Neural cell (in vitro differentiated cells): ENCODE results near the gene CHP2.

Source experiments
- EP300 ChIP-seq: fragments of 450-650 bp; conservative IDR thresholded peaks from 2 replicates; pipeline ENCODE4 v1.6.1; 2014; ENCODE audit warnings: antibody characterized with exemption, mild to moderate bottlenecking, moderate library complexity; ENCODE audit not compliant: poor library complexity, severe bottlenecking
- EZH2 ChIP-seq: fragments of 200-600, 300-800 bp; shearing (Covaris generic), sonication (generic); IDR thresholded peaks from 2 replicates; pipeline ENCODE4 v1.6.1; 2014; ENCODE audit warnings: antibody characterized with exemption, low read length, borderline replicate concordance, mild to moderate bottlenecking; ENCODE audit not compliant: insufficient read depth, poor library complexity, severe bottlenecking
- MXI1 ChIP-seq: fragments of 450-650 bp; conservative IDR thresholded peaks from 2 replicates; pipeline ENCODE4 v1.6.1; 2014; ENCODE audit warnings: antibody characterized with exemption, mild to moderate bottlenecking; ENCODE audit not compliant: poor library complexity, severe bottlenecking
- POLR2AphosphoS5 ChIP-seq: IDR thresholded peaks from 2 replicates; pipeline ENCODE4 v1.6.1; 2012
- RAD21 ChIP-seq: fragments of 450-650 bp; conservative IDR thresholded peaks from 2 replicates; pipeline ENCODE4 v1.6.1; 2014; ENCODE audit warnings: antibody characterized with exemption, mild to moderate bottlenecking, moderate library complexity
- SMC3 ChIP-seq: fragments of 450-650 bp; conservative IDR thresholded peaks from 2 replicates; pipeline ENCODE4 v1.6.1; 2014; ENCODE audit warnings: antibody characterized with exemption, mild to moderate bottlenecking, moderate library complexity; ENCODE audit not compliant: poor library complexity
- TAF1 ChIP-seq: IDR thresholded peaks from 2 replicates; pipeline ENCODE4 v1.6.1; 2012; ENCODE audit warnings: low read depth
- TF ChIP-seq, protein P1 (sequence below): fragments of 450-650 bp; IDR thresholded peaks from 2 replicates; pipeline ENCODE4 v1.5.1; 2014; ENCODE audit warnings: antibody characterized with exemption, mild to moderate bottlenecking, moderate library complexity; ENCODE audit not compliant: poor library complexity, severe bottlenecking
- TF ChIP-seq, protein P2 (sequence below): IDR thresholded peaks from 2 replicates; pipeline ENCODE4 v1.6.1; 2012; ENCODE audit warnings: borderline replicate concordance

DNA sequence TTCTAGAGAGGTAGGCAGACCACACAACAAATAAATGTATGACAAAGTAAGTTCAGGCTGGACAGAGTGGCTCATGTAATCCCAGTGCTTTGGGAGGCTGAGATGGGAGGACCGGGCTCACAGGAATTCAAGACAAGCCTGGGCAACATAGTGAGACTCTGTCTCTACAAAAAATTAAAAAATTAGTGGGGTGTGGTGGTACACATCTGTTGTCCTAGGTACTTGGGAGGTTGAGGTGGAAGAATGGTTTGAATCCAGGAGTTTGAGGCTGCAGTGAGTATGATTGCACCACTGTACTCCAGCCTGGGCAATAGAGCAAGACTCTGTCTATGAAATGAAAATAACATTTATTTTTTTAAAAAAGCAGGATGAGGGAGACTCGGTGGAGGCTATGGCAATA, 18.5 kb downstream of the CHP2 start:
- TF ChIP-seq POLR2AphosphoS5 (no peak), EP300 (no peak), RAD21 (no peak), EZH2 (no peak), TAF1 (no peak), MXI1 (no peak), SMC3 (no peak)
- TF ChIP-seq, protein P1, sequence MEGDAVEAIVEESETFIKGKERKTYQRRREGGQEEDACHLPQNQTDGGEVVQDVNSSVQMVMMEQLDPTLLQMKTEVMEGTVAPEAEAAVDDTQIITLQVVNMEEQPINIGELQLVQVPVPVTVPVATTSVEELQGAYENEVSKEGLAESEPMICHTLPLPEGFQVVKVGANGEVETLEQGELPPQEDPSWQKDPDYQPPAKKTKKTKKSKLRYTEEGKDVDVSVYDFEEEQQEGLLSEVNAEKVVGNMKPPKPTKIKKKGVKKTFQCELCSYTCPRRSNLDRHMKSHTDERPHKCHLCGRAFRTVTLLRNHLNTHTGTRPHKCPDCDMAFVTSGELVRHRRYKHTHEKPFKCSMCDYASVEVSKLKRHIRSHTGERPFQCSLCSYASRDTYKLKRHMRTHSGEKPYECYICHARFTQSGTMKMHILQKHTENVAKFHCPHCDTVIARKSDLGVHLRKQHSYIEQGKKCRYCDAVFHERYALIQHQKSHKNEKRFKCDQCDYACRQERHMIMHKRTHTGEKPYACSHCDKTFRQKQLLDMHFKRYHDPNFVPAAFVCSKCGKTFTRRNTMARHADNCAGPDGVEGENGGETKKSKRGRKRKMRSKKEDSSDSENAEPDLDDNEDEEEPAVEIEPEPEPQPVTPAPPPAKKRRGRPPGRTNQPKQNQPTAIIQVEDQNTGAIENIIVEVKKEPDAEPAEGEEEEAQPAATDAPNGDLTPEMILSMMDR: no peak
- TF ChIP-seq, protein P2, sequence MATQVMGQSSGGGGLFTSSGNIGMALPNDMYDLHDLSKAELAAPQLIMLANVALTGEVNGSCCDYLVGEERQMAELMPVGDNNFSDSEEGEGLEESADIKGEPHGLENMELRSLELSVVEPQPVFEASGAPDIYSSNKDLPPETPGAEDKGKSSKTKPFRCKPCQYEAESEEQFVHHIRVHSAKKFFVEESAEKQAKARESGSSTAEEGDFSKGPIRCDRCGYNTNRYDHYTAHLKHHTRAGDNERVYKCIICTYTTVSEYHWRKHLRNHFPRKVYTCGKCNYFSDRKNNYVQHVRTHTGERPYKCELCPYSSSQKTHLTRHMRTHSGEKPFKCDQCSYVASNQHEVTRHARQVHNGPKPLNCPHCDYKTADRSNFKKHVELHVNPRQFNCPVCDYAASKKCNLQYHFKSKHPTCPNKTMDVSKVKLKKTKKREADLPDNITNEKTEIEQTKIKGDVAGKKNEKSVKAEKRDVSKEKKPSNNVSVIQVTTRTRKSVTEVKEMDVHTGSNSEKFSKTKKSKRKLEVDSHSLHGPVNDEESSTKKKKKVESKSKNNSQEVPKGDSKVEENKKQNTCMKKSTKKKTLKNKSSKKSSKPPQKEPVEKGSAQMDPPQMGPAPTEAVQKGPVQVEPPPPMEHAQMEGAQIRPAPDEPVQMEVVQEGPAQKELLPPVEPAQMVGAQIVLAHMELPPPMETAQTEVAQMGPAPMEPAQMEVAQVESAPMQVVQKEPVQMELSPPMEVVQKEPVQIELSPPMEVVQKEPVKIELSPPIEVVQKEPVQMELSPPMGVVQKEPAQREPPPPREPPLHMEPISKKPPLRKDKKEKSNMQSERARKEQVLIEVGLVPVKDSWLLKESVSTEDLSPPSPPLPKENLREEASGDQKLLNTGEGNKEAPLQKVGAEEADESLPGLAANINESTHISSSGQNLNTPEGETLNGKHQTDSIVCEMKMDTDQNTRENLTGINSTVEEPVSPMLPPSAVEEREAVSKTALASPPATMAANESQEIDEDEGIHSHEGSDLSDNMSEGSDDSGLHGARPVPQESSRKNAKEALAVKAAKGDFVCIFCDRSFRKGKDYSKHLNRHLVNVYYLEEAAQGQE: no peak
